Renal cortex interstitium (tissue), 11 donors: ENCODE measurements around the gene TC2N. TPM values are rescaled to one million over a fixed set of nuclear protein-coding genes. Genes with fewer than 3 reads are reported as not detected.

ENCODE experiments used
- DNase-seq, 11 donors: peaks; one replicate each; pipeline ENCODE4 v3.0.0-alpha.2; 2013; ENCODE audit warnings: low read depth in 9 of 11, low spot score in 4 of 11; ENCODE audit errors: extremely low read depth in 1 of 11
- polyA plus RNA-seq, 3 donors: library from polyadenylated mRNA; unstranded; fragments of 120-200 nt; gene quantifications; one replicate each; pipeline ENCODE4 v1.2.1, GENCODE V29; 2013; ENCODE audit not compliant: insufficient read length in 3 of 3

Gene TC2N
- polyA plus RNA-seq, 3 donors: 7.9 to 34.9 (median 14.3) TPM

GRCh38 chr14:91891721-91892220, 24.4 kb upstream of the TC2N start:
- DNase-seq: no peak

- DNase-seq: no peak
Measured at GRCh38 chr14:91891101-91891500, 23.8 kb upstream of the TC2N start.

GRCh38 chr14:91890291-91890749, 23.0 kb upstream of the TC2N start:
- DNase-seq: no peak

GRCh38 chr14:91889477-91890211, 22.3 kb upstream of the TC2N start:
- DNase-seq: no peak

GRCh38 chr14:91888641-91889476, 21.5 kb upstream of the TC2N start:
- no peak for DNase-seq

- no peak for DNase-seq
Measured at GRCh38 chr14:91886961-91887360, 19.6 kb upstream of the TC2N start.

GRCh38 chr14:91885839-91886238, 18.5 kb upstream of the TC2N start:
- DNase-seq: no peak

GRCh38 chr14:91885113-91885712, 17.9 kb upstream of the TC2N start:
- no peak for DNase-seq

GRCh38 chr14:91884664-91885063, 17.3 kb upstream of the TC2N start:
- DNase-seq: no peak

GRCh38 chr14:91883753-91884152, 16.4 kb upstream of the TC2N start:
- peak in 2 of 11 donors; percentile 16 to 21 for DNase-seq

- DNase-seq: no peak
Measured at GRCh38 chr14:91882776-91883175, 15.4 kb upstream of the TC2N start.

GRCh38 chr14:91882369-91882768, 15.0 kb upstream of the TC2N start:
- DNase-seq: no peak

GRCh38 chr14:91879196-91879595, 11.9 kb upstream of the TC2N start:
- DNase-seq: no peak

- no peak for DNase-seq
Measured at GRCh38 chr14:91878274-91878673, 10.9 kb upstream of the TC2N start.

GRCh38 chr14:91877376-91877915, 10.1 kb upstream of the TC2N start:
- DNase-seq: no peak

GRCh38 chr14:91876492-91876891, 9.2 kb upstream of the TC2N start:
- DNase-seq: no peak

GRCh38 chr14:91875525-91876286, 8.4 kb upstream of the TC2N start:
- no peak for DNase-seq

- no peak for DNase-seq
Measured at GRCh38 chr14:91873471-91874415, 6.4 kb upstream of the TC2N start.
